H1 (cell line): ENCODE measurements around the gene GNAT1. TPM values are rescaled to one million over a fixed set of nuclear protein-coding genes. Genes with fewer than 3 reads are reported as not detected.
A peak's percentile ranks its signal among the peaks of the same experiment; 100 is the strongest.

Experiments
- CTCF ChIA-PET: fragments of 300-600 bp; sonication (Branson Sonifier 250); formaldehyde crosslinking; loops from one replicate; lab custom pipeline; 2021; ENCODE audit not compliant: partially characterized antibody; lab: Charles Lee
- POLR2A ChIA-PET: fragments of 300-600 bp; sonication (Branson Sonifier 250); formaldehyde crosslinking; loops from one replicate; lab custom pipeline; 2021; ENCODE audit warnings: inconsistent platforms; ENCODE audit not compliant: partially characterized antibody; lab: Charles Lee
- DNase-seq, 2 experiments: peaks; one replicate each; pipeline versions ENCODE4 v3.0.0 to v3.0.0-alpha.2; 2010 to 2022; ENCODE audit warnings: low spot score in 2 of 2, low read depth in 1 of 2, mixed read lengths in 1 of 2
- FAIRE-seq: peaks from 2 replicates; lab custom pipeline; 2011; peaks lifted over from hg19 to GRCh38; lab: Jason Lieb, UNC
- H2AFZ ChIP-seq: 2 replicates; pipeline ENCODE4 v1.8.1; 2012; ENCODE audit warnings: low read length, inconsistent platforms
- H2AK5ac ChIP-seq: 2 replicates; pipeline ENCODE4 v1.6.1; 2013; ENCODE audit warnings: low read depth, low read length
- H2BK120ac ChIP-seq: replicated peaks from 2 replicates; pipeline ENCODE3; 2013; ENCODE audit warnings: low read depth, low read length, inconsistent platforms
- H2BK12ac ChIP-seq: 2 replicates; pipeline ENCODE4 v1.6.1; 2013; ENCODE audit warnings: low read depth, low read length
- H2BK15ac ChIP-seq: 2 replicates; pipeline ENCODE4 v1.6.1; 2013; ENCODE audit warnings: low read length
- H2BK20ac ChIP-seq: 2 replicates; pipeline ENCODE4 v1.6.1; 2013; ENCODE audit warnings: low read length
- H2BK5ac ChIP-seq: 2 replicates; pipeline ENCODE4 v1.6.1; 2013; ENCODE audit warnings: low read depth, low read length
- H3K14ac ChIP-seq: 2 replicates; pipeline ENCODE4 v1.6.1; 2013; ENCODE audit warnings: inconsistent platforms; ENCODE audit not compliant: insufficient read length
- H3K18ac ChIP-seq: 2 replicates; pipeline ENCODE4 v1.6.1; 2013; ENCODE audit warnings: low read length; ENCODE audit errors: extremely low read depth
- H3K23ac ChIP-seq: 2 replicates; pipeline ENCODE4 v1.6.1; 2013; ENCODE audit warnings: inconsistent platforms; ENCODE audit not compliant: insufficient read length
- H3K23me2 ChIP-seq: 2 replicates; pipeline ENCODE4 v1.6.1; 2013; ENCODE audit warnings: low read depth, low read length
- H3K27ac ChIP-seq: 2 replicates; pipeline ENCODE4 v1.6.1; 2011; ENCODE audit warnings: low read depth, low read length, inconsistent platforms
- H3K27me3 ChIP-seq, 4 experiments: replicated peaks in 1 of 4; 1 replicate in 1 of 4; 2 replicates in 3 of 4; pipeline versions ENCODE4 v1.6.1 to v1.8.1; 2011 to 2013; ENCODE audit warnings: low read length in 3 of 4, mild to moderate bottlenecking in 3 of 4, inconsistent platforms in 2 of 4, mixed read lengths in 2 of 4, moderate library complexity in 1 of 4; ENCODE audit not compliant: control insufficient read depth in 3 of 4, insufficient read depth in 3 of 4; ENCODE audit errors: extremely low read depth in 1 of 4
- H3K36me3 ChIP-seq, 4 experiments: 2 replicates each; pipeline versions ENCODE4 v1.6.1 to v1.8.1; 2011 to 2013; ENCODE audit warnings: mild to moderate bottlenecking in 4 of 4, low read length in 3 of 4, moderate library complexity in 2 of 4, control low read depth in 1 of 4, inconsistent platforms in 1 of 4; ENCODE audit not compliant: insufficient read depth in 4 of 4, control insufficient read depth in 2 of 4
- H3K4ac ChIP-seq: replicated peaks from 2 replicates; pipeline ENCODE3; 2013; ENCODE audit warnings: low read length, low read depth, mixed read lengths, inconsistent platforms; ENCODE audit not compliant: insufficient read length
- H3K4me1 ChIP-seq, 4 experiments: replicated peaks in 1 of 4; 1 replicate in 1 of 4; 2 replicates in 3 of 4; pipeline versions ENCODE4 v1.6.1 to v1.8.1; 2011 to 2013; ENCODE audit warnings: low read length in 3 of 4, inconsistent platforms in 2 of 4, mixed read lengths in 1 of 4; ENCODE audit not compliant: insufficient read depth in 4 of 4, control insufficient read depth in 3 of 4
- H3K4me2 ChIP-seq, 2 experiments: 2 replicates each; pipeline versions ENCODE4 v1.6.1 to v1.8.1; 2011 to 2013; ENCODE audit warnings: low read depth in 2 of 2, low read length in 2 of 2, control low read depth in 1 of 2, inconsistent platforms in 1 of 2, mild to moderate bottlenecking in 1 of 2; ENCODE audit not compliant: insufficient read depth in 1 of 2
- H3K4me3 ChIP-seq, 4 experiments: fragments of 200-600, 300-600 bp in 1 of 4; sonication (generic), shearing (Covaris generic), sonication (Bioruptor Twin) in 1 of 4; 2 replicates each; pipeline versions ENCODE4 v1.5.1 to v1.8.1; 2011 to 2016; ENCODE audit warnings: low read length in 4 of 4, low read depth in 3 of 4, control low read depth in 2 of 4, inconsistent platforms in 2 of 4, mild to moderate bottlenecking in 2 of 4, mixed read lengths in 1 of 4, moderate library complexity in 1 of 4; ENCODE audit not compliant: insufficient read depth in 2 of 4; ENCODE audit errors: extremely low read depth in 1 of 4
- H3K56ac ChIP-seq: replicated peaks from 2 replicates; pipeline ENCODE3; 2013; ENCODE audit warnings: low read depth, mild to moderate bottlenecking, mixed read lengths, low read length, inconsistent platforms; ENCODE audit not compliant: insufficient read length
- H3K79me1 ChIP-seq: 2 replicates; pipeline ENCODE4 v1.6.1; 2013; ENCODE audit warnings: low read depth, low read length, control low read depth
- H3K79me2 ChIP-seq, 2 experiments: 2 replicates each; pipeline versions ENCODE4 v1.6.1 to v1.8.1; 2012 to 2013; ENCODE audit warnings: low read length in 2 of 2, mild to moderate bottlenecking in 2 of 2, inconsistent platforms in 1 of 2; ENCODE audit not compliant: insufficient read depth in 2 of 2, control insufficient read depth in 1 of 2
- H3K9ac ChIP-seq, 4 experiments: replicated peaks in 1 of 4; 1 replicate in 1 of 4; 2 replicates in 3 of 4; pipeline versions ENCODE4 v1.6.1 to v1.8.1; 2011 to 2013; ENCODE audit warnings: low read depth in 3 of 4, low read length in 3 of 4, control low read depth in 2 of 4, mild to moderate bottlenecking in 2 of 4, moderate library complexity in 2 of 4, inconsistent platforms in 1 of 4; ENCODE audit errors: extremely low read depth in 1 of 4
- H3K9me3 ChIP-seq, 2 experiments: 2 replicates each; pipeline versions ENCODE4 v1.6.1 to v1.8.1; 2012 to 2013; ENCODE audit warnings: mild to moderate bottlenecking in 2 of 2, moderate library complexity in 2 of 2, control low read depth in 1 of 2, inconsistent platforms in 1 of 2, low read depth in 1 of 2, low read length in 1 of 2, mixed read lengths in 1 of 2; ENCODE audit not compliant: insufficient read depth in 2 of 2
- H4K20me1 ChIP-seq, 2 experiments: replicated peaks in 1 of 2; 2 replicates each; pipeline versions ENCODE3 to v1.8.1; 2011 to 2013; ENCODE audit warnings: inconsistent platforms in 2 of 2, low read length in 2 of 2, mild to moderate bottlenecking in 1 of 2; ENCODE audit not compliant: insufficient read depth in 2 of 2, control insufficient read depth in 1 of 2
- H4K5ac ChIP-seq: 2 replicates; pipeline ENCODE4 v1.6.1; 2013; ENCODE audit warnings: low read length, low read depth, mixed read lengths, inconsistent platforms; ENCODE audit not compliant: insufficient read length
- H4K8ac ChIP-seq: 2 replicates; pipeline ENCODE4 v1.8.0; 2013; ENCODE audit warnings: mild to moderate bottlenecking, moderate library complexity, low read length, inconsistent platforms; ENCODE audit not compliant: insufficient read depth; ENCODE audit errors: extremely low read depth
- H4K91ac ChIP-seq: replicated peaks from 2 replicates; pipeline ENCODE3; 2013; ENCODE audit warnings: low read length, mixed read lengths, inconsistent platforms; ENCODE audit not compliant: insufficient read length
- CHD1 ChIP-seq: IDR thresholded peaks from 2 replicates; pipeline ENCODE4 v1.6.1; 2012; ENCODE audit warnings: low read depth, low read length, improper control_type of control experiment
- CREB1 ChIP-seq: IDR thresholded peaks from 2 replicates; pipeline ENCODE4 v1.6.1; 2012; ENCODE audit warnings: inconsistent platforms
- CTCF ChIP-seq, 3 experiments: IDR thresholded peaks; 1 replicate in 2 of 3; 2 replicates in 1 of 3; pipeline versions ENCODE4 v1.5.1 to v1.6.1; 2011; ENCODE audit warnings: low read length in 3 of 3, mild to moderate bottlenecking in 3 of 3, inconsistent platforms in 2 of 3, low read depth in 1 of 3, moderate library complexity in 1 of 3; ENCODE audit not compliant: insufficient read depth in 1 of 3; ENCODE audit errors: control extremely low read depth in 1 of 3
- RAD21 ChIP-seq, 2 experiments: IDR thresholded peaks in 1 of 2; conservative IDR thresholded peaks in 1 of 2; 2 replicates each; pipeline ENCODE4 v1.6.1; 2011; ENCODE audit warnings: low read depth in 2 of 2, low read length in 2 of 2, improper control_type of control experiment in 1 of 2, inconsistent platforms in 1 of 2, mild to moderate bottlenecking in 1 of 2, moderate library complexity in 1 of 2
- SIRT6 ChIP-seq: IDR thresholded peaks from one replicate; pipeline ENCODE4 v1.7.1; 2012; ENCODE audit warnings: low read length, inconsistent platforms
- SP4 ChIP-seq: IDR thresholded peaks from 2 replicates; pipeline ENCODE4 v1.6.1; 2012; ENCODE audit warnings: low read length, inconsistent platforms
- SRF ChIP-seq: IDR thresholded peaks from 2 replicates; pipeline ENCODE4 v1.6.1; 2011; ENCODE audit warnings: mild to moderate bottlenecking, low read depth, low read length, moderate library complexity
- TAF1 ChIP-seq: IDR thresholded peaks from 2 replicates; pipeline ENCODE4 v1.6.1; 2011; ENCODE audit warnings: mild to moderate bottlenecking, low read depth, low read length
- TCF12 ChIP-seq: IDR thresholded peaks from 2 replicates; pipeline ENCODE4 v1.6.1; 2011; ENCODE audit warnings: low read depth, mild to moderate bottlenecking, low read length
- WGBS, 2 experiments: shearing (Covaris generic) in 1 of 2; methylation state at CpG; one replicate each; pipeline versions ENCODE4 v1.1.6 to v1.1.7; 2013 to 2015; ENCODE audit warnings: low lambda C conversion rate in 2 of 2, mixed read lengths in 2 of 2, inconsistent platforms in 1 of 2, low coverage in 1 of 2, missing lambda C conversion rate in 1 of 2; ENCODE audit not compliant: insufficient replicate concordance in 2 of 2, insufficient coverage in 1 of 2, insufficient read length in 1 of 2; ENCODE audit errors: extremely low coverage in 1 of 2, missing lambda C conversion rate in 1 of 2; 5-methylcytosine and 5-hydroxymethylcytosine counted together
- polyA plus RNA-seq, 7 experiments: library from polyadenylated mRNA; depleted of rRNA in 3 of 7; stranded (reverse) in 5 of 7; unstranded in 2 of 7; fragments of >200 nt in 5 of 7; fragments of 200-250 nt in 2 of 7; gene quantifications; 1 replicate in 5 of 7; 2 replicates in 1 of 7; 4 replicates in 1 of 7; pipeline versions ENCODE4 v1.2.1 to v1.2.3, GENCODE V29; 2011 to 2013; ENCODE audit warnings: missing spikeins in 2 of 7, mixed read lengths in 2 of 7
- total RNA-seq: library from RNA; stranded (reverse); fragmentation: NEBNext Ultra II Directional; extraction: Animal tissue kit (Norgen Biotek cat#: 25700); gene quantifications from 2 replicates; pipeline ENCODE4 v1.2.1, GENCODE V29; 2021

The GNAT1 gene
- total and polyA plus RNA-seq, 2 of the 8 experiments (the other 6 are each of a cell fraction or from before 2014, with no cell fraction given), result 0.08 TPM; not detected in 1

- CTCF ChIA-PET, result interaction anchor here (0.7 to 2.0 kb wide), 20 partner anchors 10 to 246 kb away, joined by 3 to 21 read pairs (median 4); no protein-coding TSS in a partner anchor
- no peak overlapping the region for H4K5ac ChIP-seq
- H3K23ac ChIP-seq, result no peak overlapping the region
- H3K4me2 ChIP-seq, result peak overlapping the region; percentile 94 to 97
- H4K20me1 ChIP-seq, result peaks cover 3 to 12% of the 10 kb centered on the region in 2 experiments
- POLR2A ChIA-PET, result interaction anchor here (0.6 to 6.6 kb wide), 15 partner anchors 10 to 172 kb away, joined by 3 to 65 read pairs (median 6); partner anchors contain the start of genes GNAT1 and TUSC2
- H3K36me3 ChIP-seq, result peaks cover 0 to 8% (median 2%) of the 10 kb centered on the region in 4 experiments; a peak in 2 of 8 replicates
- FAIRE-seq (no peak), DNase-seq (peak in 1 of 2 experiments; percentile 68)
- peak overlapping the region; percentile 88; the same call in 1 of the 2 replicates for H2BK15ac ChIP-seq
- H2BK12ac ChIP-seq, result peak overlapping the region; percentile 84; the same call in 1 of the 2 replicates
- no peak overlapping the region for H2BK120ac ChIP-seq
- no peak overlapping the region for H2BK5ac ChIP-seq
- peaks cover 0 to 46% (median 37%) of the 10 kb centered on the region in 4 experiments; a peak in 6 of 7 replicates for H3K4me1 ChIP-seq
- H3K9me3 ChIP-seq, result no peaks in the 10 kb centered on the region
- H2AK5ac ChIP-seq, result no peak overlapping the region; the same call in 1 of the 2 replicates
- H3K79me2 ChIP-seq, result peaks cover 0 to 24% of the 10 kb centered on the region in 2 experiments; a peak in 1 of 4 replicates
- no peak overlapping the region for H4K91ac ChIP-seq
- 8% methylated on average over 13 of the region's 13 CpGs; no CpG with 5 or more reads in 1 of the 2 experiments for WGBS, 2 experiments
- no peak overlapping the region for H3K56ac ChIP-seq
- H3K79me1 ChIP-seq, result peaks cover 10% of the 10 kb centered on the region; the same call in 1 of the 2 replicates
- H2AFZ ChIP-seq, result no peak overlapping the region
- no peak overlapping the region for H3K14ac ChIP-seq
- no peak overlapping the region for H4K8ac ChIP-seq
- no peak overlapping the region for H3K4ac ChIP-seq
- peaks cover 2 to 19% (median 15%) of the 10 kb centered on the region in 4 experiments; a peak in 6 of 7 replicates for H3K27me3 ChIP-seq
- peak overlapping the region; percentile 69 to 78 (median 72) for H3K4me3 ChIP-seq
- H3K9ac ChIP-seq, result peak overlapping the region in 2 of 4 experiments; percentile 54 to 58; a peak in 5 of 7 replicates
- peaks cover 17% of the 10 kb centered on the region; the same call in 1 of the 2 replicates for H3K23me2 ChIP-seq
- H3K27ac ChIP-seq, result no peak overlapping the region
- peak overlapping the region; percentile 71; the same call in 1 of the 2 replicates for H3K18ac ChIP-seq
- 0 out of 2 replicates have a peak overlapping the region, but pooled peaks have one; percentile 48 for H2BK20ac ChIP-seq
- TF ChIP-seq CREB1, result no peak
- TF ChIP-seq CHD1, result no peak
- TF ChIP-seq SIRT6, result no peak
- TF ChIP-seq TCF12, result no peak
- no peak for TF ChIP-seq RAD21 (IDR thresholded peaks at IDR 0.05 in 1 of 2, conservative IDR thresholded peaks at IDR 0.05 in 1 of 2; ENCODE audit: low read depth in 2 of 2, low read length in 2 of 2)
- TF ChIP-seq SP4, result no peak
- no peak; the same call in 1 of the 2 replicates for TF ChIP-seq TAF1
- TF ChIP-seq SRF, result no peak
- TF ChIP-seq CTCF (IDR thresholded peaks at IDR 0.05; ENCODE audit: control extremely low read depth in 1 of 3, insufficient read depth in 1 of 3, low read depth in 1 of 3, low read length in 3 of 3), result no peak
Measured at GRCh38 chr3:50155891-50156290, 35.5 kb upstream of the GNAT1 start.
